IPS DF 19.7 (cell line): ENCODE measurements around the gene NLRC5.
A peak's percentile ranks its signal among the peaks of the same experiment; 100 is the strongest.

Source experiments
- DNase-seq: peaks from one replicate; pipeline ENCODE4 v3.0.0-alpha.2; 2013; ENCODE audit warnings: low read depth, low spot score

Gene NLRC5, protein sequence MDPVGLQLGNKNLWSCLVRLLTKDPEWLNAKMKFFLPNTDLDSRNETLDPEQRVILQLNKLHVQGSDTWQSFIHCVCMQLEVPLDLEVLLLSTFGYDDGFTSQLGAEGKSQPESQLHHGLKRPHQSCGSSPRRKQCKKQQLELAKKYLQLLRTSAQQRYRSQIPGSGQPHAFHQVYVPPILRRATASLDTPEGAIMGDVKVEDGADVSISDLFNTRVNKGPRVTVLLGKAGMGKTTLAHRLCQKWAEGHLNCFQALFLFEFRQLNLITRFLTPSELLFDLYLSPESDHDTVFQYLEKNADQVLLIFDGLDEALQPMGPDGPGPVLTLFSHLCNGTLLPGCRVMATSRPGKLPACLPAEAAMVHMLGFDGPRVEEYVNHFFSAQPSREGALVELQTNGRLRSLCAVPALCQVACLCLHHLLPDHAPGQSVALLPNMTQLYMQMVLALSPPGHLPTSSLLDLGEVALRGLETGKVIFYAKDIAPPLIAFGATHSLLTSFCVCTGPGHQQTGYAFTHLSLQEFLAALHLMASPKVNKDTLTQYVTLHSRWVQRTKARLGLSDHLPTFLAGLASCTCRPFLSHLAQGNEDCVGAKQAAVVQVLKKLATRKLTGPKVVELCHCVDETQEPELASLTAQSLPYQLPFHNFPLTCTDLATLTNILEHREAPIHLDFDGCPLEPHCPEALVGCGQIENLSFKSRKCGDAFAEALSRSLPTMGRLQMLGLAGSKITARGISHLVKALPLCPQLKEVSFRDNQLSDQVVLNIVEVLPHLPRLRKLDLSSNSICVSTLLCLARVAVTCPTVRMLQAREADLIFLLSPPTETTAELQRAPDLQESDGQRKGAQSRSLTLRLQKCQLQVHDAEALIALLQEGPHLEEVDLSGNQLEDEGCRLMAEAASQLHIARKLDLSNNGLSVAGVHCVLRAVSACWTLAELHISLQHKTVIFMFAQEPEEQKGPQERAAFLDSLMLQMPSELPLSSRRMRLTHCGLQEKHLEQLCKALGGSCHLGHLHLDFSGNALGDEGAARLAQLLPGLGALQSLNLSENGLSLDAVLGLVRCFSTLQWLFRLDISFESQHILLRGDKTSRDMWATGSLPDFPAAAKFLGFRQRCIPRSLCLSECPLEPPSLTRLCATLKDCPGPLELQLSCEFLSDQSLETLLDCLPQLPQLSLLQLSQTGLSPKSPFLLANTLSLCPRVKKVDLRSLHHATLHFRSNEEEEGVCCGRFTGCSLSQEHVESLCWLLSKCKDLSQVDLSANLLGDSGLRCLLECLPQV (N-terminal part only)

GRCh38 chr16:56988948-56989945, at the start of gene NLRC5:
Gene NLRC5 (plus strand): TSS chr16:56989557. CDS start chr16:57020713, 31,156 bp downstream.
- no peak for DNase-seq

DNA sequence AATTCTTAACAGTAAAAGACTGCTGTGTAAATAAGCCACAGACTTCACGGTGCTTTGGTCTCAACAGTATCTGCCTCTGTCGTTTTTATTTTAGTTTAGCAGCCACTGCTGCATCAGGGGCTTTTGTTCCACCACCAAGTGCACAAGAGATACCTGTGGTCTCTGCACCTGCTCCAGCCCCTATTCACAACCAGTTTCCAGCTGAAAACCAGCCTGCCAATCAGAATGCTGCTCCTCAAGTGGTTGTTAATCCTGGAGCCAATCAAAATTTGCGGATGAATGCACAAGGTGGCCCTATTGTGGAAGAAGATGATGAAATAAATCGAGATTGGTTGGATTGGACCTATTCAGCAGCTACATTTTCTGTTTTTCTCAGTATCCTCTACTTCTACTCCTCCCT, 49.6 kb upstream of the NLRC5 start:
- no peak for DNase-seq

GRCh38 chr16:56941092-56941491, 48.3 kb upstream of the NLRC5 start:
- DNase-seq = no peak

- DNase-seq = no peak
Measured at GRCh38 chr16:56941856-56942331, 47.5 kb upstream of the NLRC5 start.

DNA sequence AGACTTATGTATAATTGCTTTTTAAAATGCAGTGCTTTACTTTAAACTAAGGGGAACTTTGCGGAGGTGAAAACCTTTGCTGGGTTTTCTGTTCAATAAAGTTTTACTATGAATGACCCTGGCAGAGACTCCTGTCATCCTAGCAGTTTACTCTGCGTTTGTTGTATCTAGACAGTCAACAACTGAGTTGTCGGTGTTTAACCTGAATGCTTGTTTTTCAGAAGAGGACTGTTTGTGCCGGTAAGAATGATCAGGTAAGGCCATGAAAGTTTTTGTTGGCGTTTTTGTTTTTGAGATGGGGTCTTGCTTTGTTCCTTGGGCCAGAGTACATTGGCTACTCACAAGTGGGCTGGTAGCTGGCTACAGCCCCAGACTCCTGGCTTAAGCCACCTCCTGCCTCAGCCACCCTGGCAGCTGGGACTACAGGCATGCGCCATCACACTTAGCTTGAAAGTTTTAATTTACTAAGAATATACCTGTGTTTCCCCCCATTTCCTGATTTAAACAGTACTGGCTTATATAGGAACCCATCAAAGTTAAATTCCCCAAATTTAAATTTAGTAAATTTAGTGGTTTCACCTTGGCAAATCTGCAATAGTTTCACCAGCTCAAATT, 45.5 kb upstream of the NLRC5 start:
- DNase-seq = no peak

DNA sequence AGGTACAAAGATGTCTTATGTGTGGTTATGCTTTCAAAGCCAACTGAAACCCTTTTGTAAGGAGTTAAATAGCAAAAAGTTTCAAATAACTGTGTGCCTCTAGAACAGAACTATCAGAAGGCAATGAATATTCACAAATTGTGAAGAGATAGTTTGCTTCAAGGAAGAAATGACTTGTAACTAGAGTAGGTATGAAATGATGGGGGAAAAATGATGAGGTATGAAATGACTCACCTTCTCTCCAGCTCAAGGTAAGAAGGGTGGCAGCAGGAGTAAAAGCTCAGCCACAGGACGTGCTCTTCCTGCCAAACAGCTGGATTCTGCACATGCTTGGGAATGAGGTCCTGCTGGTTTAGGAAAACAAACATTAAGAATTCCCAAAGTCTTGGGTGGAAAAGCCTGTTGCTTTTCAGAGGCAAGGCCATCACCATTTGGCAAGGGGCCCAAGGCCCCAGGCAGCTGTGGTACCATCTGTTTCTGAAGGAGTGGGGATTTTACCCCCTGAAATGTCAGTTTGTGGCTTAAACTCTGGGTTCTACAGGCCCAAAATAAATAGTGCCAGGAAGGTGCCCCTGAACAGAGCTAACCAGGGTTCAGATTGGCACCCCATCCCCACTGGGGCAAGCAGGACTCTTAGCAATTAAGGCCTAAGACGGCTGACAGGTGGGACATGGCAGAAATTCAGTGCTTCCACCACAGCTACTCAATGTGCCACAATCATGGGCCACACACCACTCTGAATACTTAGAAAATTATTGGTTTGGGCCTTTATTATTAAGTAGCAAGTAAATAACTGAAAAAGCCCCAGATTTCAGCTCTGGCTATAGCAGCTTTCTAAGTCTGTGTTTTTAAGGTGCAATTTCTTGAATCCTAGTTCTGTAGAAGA, 44.2 kb upstream of the NLRC5 start:
- no peak for DNase-seq

DNA sequence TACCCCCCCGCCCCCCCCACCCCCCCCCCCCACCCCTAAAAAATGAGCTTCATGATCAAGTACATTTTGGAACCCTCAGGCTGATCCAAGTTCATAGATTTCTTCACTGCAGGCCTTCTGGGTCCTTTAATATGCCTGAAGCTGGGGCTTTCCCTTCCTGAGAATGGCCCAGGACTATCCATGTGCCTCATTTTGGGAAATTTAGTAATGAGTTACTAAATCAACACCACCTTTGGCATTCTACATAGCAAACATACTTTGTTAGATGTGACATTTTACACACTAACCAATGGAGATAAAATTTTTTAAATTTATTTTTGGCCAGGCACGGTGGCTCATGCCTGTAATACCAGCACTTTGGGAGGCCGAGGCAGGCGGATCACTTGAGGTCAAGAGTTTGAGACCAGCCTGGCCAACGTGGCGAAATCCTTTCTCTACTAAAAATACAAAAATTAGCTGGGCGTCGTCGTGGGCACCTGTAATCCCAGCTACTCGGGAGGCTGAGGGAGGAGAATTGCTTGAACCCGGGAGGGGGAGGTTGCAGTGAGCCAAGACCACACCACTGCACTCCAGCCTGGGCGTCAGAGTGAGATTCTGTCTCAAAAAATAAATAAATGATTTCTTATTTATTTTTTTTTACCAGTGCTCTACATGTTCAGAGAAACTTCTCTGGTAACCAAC, 43.4 kb upstream of the NLRC5 start:
- DNase-seq = no peak

GRCh38 chr16:56946767-56947603, 42.4 kb upstream of the NLRC5 start:
- no peak for DNase-seq

GRCh38 chr16:56947604-56947995, 41.8 kb upstream of the NLRC5 start:
- no peak for DNase-seq

GRCh38 chr16:56948234-56948633, 41.1 kb upstream of the NLRC5 start:
- DNase-seq = no peak

- no peak for DNase-seq
Measured at GRCh38 chr16:56950051-56950450, 39.3 kb upstream of the NLRC5 start.

GRCh38 chr16:56950455-56950854, 38.9 kb upstream of the NLRC5 start:
- DNase-seq = no peak

DNA sequence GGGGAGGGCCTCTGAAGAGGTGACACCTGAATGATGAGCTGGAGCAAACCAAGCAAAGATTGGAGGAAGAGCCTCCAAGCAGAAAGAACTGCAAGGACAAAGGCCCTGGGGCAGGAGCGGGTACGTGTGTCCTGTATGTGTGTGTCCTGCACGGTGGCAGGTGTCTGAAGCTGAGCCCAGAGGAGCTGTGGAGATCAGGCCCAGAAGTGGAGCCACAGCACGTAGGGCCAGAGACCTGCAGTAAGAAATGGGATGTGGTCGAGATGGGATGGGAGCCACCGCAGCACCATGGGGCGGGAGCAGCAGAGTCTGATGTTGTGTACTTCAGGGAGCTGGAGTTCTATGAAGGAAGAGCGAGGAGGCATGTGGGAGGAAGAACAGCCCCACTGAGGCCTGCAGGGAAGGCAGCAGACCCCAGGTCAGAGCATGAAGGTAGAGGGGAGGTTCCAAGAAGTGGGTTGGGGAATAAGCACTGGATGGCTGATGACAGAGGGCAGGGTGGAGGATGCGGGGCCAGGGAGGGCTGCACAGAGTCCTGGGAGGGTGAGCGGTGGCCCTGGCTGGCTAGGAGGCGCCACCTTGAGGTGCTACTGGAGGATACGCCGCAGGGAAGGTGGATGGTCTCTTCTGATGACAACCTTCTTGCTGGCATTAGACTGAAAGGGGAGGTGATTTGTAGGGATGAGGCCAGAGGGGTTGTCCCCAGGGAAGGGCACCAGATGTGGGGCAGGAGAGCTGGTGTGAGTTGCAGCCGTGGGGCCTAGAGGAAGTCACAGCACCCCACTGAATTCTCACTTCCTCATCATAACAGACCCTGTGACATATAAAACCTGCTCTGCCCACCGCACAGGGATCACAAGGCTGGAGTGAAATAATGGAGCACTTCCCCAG, 38.2 kb upstream of the NLRC5 start:
- peak; percentile 50 for DNase-seq

DNA sequence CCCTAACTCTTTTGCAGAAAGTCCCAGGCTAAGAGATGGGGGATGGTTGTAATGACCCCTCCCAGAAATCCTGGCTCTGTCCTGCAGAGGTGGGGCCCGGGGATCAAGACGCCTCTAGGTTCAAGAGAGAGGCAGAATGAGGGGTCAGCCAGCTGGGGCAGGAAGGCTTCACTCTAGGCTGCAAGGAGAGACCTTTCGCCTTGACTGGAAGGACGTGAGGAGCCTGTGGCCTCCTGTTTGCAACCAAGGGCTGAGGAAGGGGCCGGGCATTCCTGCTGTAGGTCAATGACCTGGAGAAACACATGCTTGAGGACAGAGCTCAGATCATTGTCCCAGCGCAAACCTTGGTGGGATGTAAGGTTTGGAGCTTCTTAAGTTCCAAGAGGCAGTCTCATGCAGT, 36.4 kb upstream of the NLRC5 start:
- no peak for DNase-seq

GRCh38 chr16:56956076-56956475, 33.3 kb upstream of the NLRC5 start:
- no peak for DNase-seq

DNA sequence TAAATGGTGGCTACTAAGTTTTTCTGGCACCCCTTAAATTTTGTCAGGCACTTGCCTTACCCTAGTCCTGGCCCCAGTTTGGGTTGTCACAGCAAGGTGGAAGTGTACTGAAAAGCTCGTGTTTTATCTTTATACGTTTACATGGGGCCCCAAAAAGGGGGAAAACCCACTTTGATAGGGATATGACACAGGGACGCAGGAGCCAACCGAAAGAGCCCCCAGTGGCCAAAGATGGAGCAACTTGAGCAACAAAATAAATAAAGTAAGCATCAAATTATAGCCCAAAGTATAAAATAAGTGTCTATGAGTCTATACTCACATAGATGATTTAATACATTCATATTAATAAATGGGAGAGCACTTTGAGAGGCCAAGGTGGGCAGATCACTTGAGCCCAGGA, 32.6 kb upstream of the NLRC5 start:
- no peak for DNase-seq
